ENCODE data around the gene KANK2.
"Not testable (repeated sequence)": the region's sequence is repeated elsewhere in the genome, so short reads cannot be mapped to it uniquely, and the experiment has no call there.

The KANK2 gene

GRCh38 chr19:11137542-11138384 lies 59.6 kb downstream of the KANK2 start:
- DNase-seq: peak; percentile 71

DNA sequence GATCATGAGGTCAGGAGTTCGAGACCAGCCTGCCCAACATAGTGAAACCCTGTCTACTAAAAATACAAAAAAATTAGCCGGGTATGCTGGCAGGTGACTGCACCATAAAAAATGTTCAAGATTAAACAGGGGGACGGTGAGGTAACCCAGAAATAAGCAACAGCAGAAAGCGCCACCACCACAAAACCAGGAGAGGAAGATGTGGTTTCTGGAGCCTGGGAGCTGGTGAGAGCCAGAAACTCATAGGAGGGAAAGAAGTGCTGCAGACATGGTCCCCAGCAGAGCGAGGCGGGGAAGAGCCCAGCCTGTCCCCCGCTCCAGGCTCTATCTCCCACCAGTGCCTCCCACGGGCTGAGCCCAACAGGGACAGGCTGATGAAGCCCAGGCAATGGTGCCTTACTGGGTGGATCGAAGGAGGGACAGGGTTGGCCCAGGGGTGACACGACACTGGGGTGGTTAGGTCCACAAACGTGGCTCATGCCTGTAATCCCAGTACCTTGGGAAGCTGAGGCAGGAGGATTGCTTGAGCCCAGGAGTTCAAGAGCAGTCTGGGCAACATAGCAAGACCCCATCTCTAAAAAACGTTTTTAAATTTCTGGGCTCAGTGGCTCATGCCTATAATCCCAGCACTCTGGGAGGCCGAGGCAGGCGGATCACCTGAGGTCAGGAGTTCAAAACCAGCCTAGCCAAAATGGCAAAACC lies 60.8 kb downstream of the KANK2 start:
- DNase-seq: no peak

DNA sequence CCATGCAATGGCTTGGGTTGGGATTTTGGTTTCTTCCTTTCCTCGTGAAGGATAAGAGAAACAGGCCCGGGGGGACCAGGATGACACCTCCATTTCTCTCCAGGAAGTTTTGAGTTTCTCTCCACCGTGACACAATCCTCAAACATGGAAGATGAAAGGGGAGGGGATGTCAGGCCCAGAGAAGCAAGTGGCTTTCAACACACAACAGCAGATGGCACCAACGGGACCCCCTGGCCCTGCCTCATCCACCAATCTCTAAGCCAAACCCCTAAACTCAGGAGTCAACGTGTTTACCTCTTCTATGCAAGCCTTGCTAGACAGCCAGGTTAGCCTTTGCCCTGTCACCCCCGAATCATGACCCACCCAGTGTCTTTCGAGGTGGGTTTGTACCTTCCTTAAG lies 65.9 kb downstream of the KANK2 start:
- DNase-seq: no peak

- peak; percentile 69 for DNase-seq
These were observed 66.4 kb downstream of the KANK2 start for GRCh38 chr19:11130824-11131455.

- no peak for DNase-seq
These were observed 69.4 kb downstream of the KANK2 start for GRCh38 chr19:11127905-11128304.

GRCh38 chr19:11125994-11126685 lies 71.2 kb downstream of the KANK2 start:
- peak; percentile 22 for DNase-seq

DNA sequence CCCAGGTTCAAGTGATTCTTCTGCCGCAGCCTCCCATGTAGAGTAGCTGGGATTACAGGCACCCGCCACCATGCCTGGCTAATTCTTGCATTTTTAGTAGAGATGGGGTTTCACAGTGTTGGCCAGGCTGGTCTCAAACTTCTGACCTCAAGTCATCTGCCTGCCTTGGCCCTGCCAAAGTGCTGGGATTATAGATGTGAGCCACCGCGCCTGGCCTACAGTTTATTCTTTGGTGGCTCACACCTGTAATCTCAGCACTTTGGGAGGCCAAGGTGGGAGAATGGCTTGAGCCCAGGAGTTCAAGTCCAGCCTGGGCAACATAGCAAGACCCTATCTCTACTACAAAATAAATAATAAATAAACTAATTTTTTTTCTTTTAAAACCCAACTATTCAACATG lies 73.2 kb downstream of the KANK2 start:
- not testable (repeated sequence) for DNase-seq

GRCh38 chr19:11123114-11123513 lies 74.2 kb downstream of the KANK2 start:
- DNase-seq: no peak

- DNase-seq: not testable (repeated sequence)
These were observed 75.4 kb downstream of the KANK2 start for GRCh38 chr19:11121963-11122362.

DNA sequence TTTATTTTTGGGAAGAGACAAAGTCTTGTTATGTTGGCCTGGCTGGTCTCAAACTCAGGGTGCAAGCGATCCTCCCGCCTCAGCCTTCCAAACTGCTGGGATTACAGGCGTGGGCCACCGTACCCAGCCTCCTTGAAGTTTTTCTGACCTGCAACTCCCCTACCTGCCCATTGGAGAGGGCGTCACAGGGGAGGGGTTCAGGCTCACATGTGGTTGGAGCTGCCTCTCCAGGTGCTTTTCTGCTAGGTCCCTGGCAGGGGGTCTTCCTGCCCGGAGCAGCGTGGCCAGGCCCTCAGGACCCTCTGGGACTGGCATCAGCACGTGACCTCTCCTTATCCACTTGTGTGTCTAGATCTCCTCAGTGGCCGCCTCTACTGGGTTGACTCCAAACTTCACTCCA lies 80.8 kb downstream of the KANK2 start:
- no peak for DNase-seq

- no peak for DNase-seq
These were observed 81.4 kb downstream of the KANK2 start for GRCh38 chr19:11115895-11116446.

- DNase-seq: no peak
These were observed 82.3 kb downstream of the KANK2 start for GRCh38 chr19:11115042-11115441.

All from DMS 273 treated with DMSO at 0.1 percent for 48 hours (cell line).